ENCODE results near the gene HSPB7.

HSPB7 gene

DNA sequence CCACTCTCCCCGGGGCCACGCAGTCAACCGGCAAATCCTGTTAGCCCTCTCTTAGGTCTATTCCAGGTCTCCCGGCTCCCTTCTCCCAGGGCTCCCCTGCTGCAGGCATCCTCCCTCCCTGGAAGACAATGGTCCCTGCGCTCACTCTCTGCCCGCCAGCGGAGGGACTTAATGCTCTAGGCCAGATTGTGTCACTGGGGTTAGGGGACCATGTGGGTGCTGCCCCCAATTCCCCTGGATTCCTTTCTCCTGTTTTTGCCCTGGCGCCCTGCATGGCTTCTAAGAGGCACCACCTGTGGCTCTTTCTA lies 47.4 kb upstream of the HSPB7 start:
- TF ChIP-seq EZH2phosphoT487 (conservative IDR thresholded peaks at IDR 0.05; ENCODE audit: low read length) = no peak
- TF ChIP-seq, protein P1, sequence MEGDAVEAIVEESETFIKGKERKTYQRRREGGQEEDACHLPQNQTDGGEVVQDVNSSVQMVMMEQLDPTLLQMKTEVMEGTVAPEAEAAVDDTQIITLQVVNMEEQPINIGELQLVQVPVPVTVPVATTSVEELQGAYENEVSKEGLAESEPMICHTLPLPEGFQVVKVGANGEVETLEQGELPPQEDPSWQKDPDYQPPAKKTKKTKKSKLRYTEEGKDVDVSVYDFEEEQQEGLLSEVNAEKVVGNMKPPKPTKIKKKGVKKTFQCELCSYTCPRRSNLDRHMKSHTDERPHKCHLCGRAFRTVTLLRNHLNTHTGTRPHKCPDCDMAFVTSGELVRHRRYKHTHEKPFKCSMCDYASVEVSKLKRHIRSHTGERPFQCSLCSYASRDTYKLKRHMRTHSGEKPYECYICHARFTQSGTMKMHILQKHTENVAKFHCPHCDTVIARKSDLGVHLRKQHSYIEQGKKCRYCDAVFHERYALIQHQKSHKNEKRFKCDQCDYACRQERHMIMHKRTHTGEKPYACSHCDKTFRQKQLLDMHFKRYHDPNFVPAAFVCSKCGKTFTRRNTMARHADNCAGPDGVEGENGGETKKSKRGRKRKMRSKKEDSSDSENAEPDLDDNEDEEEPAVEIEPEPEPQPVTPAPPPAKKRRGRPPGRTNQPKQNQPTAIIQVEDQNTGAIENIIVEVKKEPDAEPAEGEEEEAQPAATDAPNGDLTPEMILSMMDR (IDR thresholded peaks at IDR 0.05; ENCODE audit: insufficient read depth, low read length, poor library complexity, severe bottlenecking) = no peak
- no peaks in the 10 kb centered on the region for H4K20me1 ChIP-seq (ENCODE audit: low read depth, low read length)
- H3F3A ChIP-seq (ENCODE audit: insufficient read depth) = no peaks in the 10 kb centered on the region
- no peaks in the 10 kb centered on the region for H3K9me2 ChIP-seq (replicated peaks; ENCODE audit: insufficient read depth, low read length)
- H3K36me3 ChIP-seq (ENCODE audit: low read length) = no peaks in the 10 kb centered on the region
- H3K9ac ChIP-seq (ENCODE audit: low read length) = no peak overlapping the region
- no peak overlapping the region for H3K4me2 ChIP-seq (ENCODE audit: low read depth, low read length, poor library complexity, severe bottlenecking)
- no peaks in the 10 kb centered on the region for H3K27me3 ChIP-seq (ENCODE audit: low read length)
- no peaks in the 10 kb centered on the region for H3K9me3 ChIP-seq (ENCODE audit: insufficient read depth, low read length)
- H3K27ac ChIP-seq (ENCODE audit: low read depth, low read length) = no peak overlapping the region
- H3K4me3 ChIP-seq (ENCODE audit: insufficient read depth, low read length, poor library complexity, severe bottlenecking) = no peak overlapping the region
- no peak overlapping the region for H2AFZ ChIP-seq (ENCODE audit: low read depth, low read length, severe bottlenecking)
- no peaks in the 10 kb centered on the region for H3K79me2 ChIP-seq (ENCODE audit: insufficient read depth, low read length)

GRCh38 chr1:16064536-16065268 lies 46.9 kb upstream of the HSPB7 start:
- Histone ChIP-seq H3K36me3 (ENCODE audit: low read length) (no peaks in the 10 kb centered on the region), H3K27ac (ENCODE audit: low read depth, low read length) (no peak overlapping the region), H3K79me2 (ENCODE audit: insufficient read depth, low read length) (no peaks in the 10 kb centered on the region), H3F3A (ENCODE audit: insufficient read depth) (no peaks in the 10 kb centered on the region), H3K9ac (ENCODE audit: low read length) (no peak overlapping the region), H2AFZ (ENCODE audit: low read depth, low read length, severe bottlenecking) (no peak overlapping the region), H3K27me3 (ENCODE audit: low read length) (no peaks in the 10 kb centered on the region), H3K9me2 (replicated peaks; ENCODE audit: insufficient read depth, low read length) (no peaks in the 10 kb centered on the region), H3K4me2 (ENCODE audit: low read depth, low read length, poor library complexity, severe bottlenecking) (no peak overlapping the region), H3K4me3 (ENCODE audit: insufficient read depth, low read length, poor library complexity, severe bottlenecking) (no peak overlapping the region), H4K20me1 (ENCODE audit: low read depth, low read length) (no peaks in the 10 kb centered on the region), H3K9me3 (ENCODE audit: insufficient read depth, low read length) (no peaks in the 10 kb centered on the region)
- TF ChIP-seq EZH2phosphoT487 (conservative IDR thresholded peaks at IDR 0.05; ENCODE audit: low read length) = no peak
- TF ChIP-seq, protein P1 (IDR thresholded peaks at IDR 0.05; ENCODE audit: insufficient read depth, low read length, poor library complexity, severe bottlenecking) = no peak

GRCh38 chr1:16063921-16064320 lies 46.1 kb upstream of the HSPB7 start:
- no peak overlapping the region for H3K27ac ChIP-seq (ENCODE audit: low read depth, low read length)
- no peaks in the 10 kb centered on the region for H3K79me2 ChIP-seq (ENCODE audit: insufficient read depth, low read length)
- no peak overlapping the region for H3K4me2 ChIP-seq (ENCODE audit: low read depth, low read length, poor library complexity, severe bottlenecking)
- no peaks in the 10 kb centered on the region for H3K27me3 ChIP-seq (ENCODE audit: low read length)
- TF ChIP-seq, protein P1 (IDR thresholded peaks at IDR 0.05; ENCODE audit: insufficient read depth, low read length, poor library complexity, severe bottlenecking) = no peak
- TF ChIP-seq EZH2phosphoT487 (conservative IDR thresholded peaks at IDR 0.05; ENCODE audit: low read length) = no peak
- no peaks in the 10 kb centered on the region for H3K9me3 ChIP-seq (ENCODE audit: insufficient read depth, low read length)
- H3K9me2 ChIP-seq (replicated peaks; ENCODE audit: insufficient read depth, low read length) = no peaks in the 10 kb centered on the region
- no peaks in the 10 kb centered on the region for H3K36me3 ChIP-seq (ENCODE audit: low read length)
- no peak overlapping the region for H2AFZ ChIP-seq (ENCODE audit: low read depth, low read length, severe bottlenecking)
- no peak overlapping the region for H3K9ac ChIP-seq (ENCODE audit: low read length)
- H4K20me1 ChIP-seq (ENCODE audit: low read depth, low read length) = no peaks in the 10 kb centered on the region
- H3F3A ChIP-seq (ENCODE audit: insufficient read depth) = no peaks in the 10 kb centered on the region
- no peak overlapping the region for H3K4me3 ChIP-seq (ENCODE audit: insufficient read depth, low read length, poor library complexity, severe bottlenecking)
